ENCODE measurements around the gene TAS2R30.

Gene TAS2R30, protein sequence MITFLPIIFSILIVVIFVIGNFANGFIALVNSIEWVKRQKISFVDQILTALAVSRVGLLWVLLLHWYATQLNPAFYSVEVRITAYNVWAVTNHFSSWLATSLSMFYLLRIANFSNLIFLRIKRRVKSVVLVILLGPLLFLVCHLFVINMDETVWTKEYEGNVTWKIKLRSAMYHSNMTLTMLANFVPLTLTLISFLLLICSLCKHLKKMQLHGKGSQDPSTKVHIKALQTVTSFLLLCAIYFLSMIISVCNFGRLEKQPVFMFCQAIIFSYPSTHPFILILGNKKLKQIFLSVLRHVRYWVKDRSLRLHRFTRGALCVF

DNA sequence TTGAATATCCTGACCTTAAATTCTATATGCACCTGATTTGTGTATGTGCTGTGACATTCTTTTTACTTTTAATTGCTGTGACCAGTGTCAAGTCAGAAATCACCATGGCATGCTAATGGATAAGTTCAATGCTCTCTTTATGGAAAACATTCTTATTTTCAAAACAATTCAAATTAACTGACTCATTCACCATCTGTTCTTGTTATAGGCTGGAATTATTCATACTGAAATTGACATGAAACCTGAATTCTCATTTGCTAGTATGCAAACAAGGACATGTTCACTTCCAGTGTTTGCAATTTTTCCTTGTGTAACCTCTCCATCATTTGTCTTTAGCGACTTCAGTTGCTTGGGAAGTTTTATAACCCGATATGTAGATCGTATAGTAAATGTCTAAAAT is at the start of gene TAS2R30:
TSS of gene TAS2R30 (minus strand) at position 340 of the 400 bp plus-strand sequence. CDS start 400 bp downstream, outside the sequence.
- no peak for DNase-seq

DNA sequence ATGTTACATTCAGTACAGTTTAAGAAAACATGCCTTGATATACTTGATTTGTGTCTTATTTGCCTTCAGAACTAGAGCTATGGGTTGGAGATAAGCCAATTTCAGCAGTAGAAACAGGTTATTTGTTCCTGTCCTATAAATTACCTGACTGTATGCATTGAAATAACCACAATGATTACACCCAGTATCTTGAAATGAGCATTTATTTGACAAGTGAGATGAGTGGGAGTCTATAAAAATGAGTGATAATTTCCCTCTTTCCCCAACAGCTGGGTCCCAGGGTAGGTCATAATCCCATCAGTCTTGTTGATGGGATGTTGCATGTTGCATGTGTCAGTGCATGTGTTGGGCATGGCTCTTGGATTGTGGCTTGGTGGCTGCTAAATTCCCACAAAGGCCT is 48.6 kb upstream of the TAS2R30 start:
- no peak for DNase-seq

DNA sequence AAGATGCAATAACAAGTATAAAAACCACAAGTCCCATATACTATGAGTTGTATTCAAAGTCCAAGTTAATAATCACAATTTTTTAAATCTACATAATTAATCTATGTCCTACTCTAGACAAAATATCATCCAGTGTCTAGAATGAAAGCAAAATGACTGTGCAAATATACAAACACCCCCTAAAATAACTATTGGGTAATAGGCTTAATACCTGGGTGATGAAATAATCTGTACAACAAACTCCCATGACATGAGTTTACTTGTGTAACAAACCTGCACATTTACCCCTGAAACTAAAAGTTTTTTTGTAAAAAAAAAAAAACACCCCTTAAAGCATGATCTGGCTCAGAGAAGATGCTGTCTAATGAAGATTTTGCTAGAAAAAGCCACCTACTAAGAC is 48.1 kb upstream of the TAS2R30 start:
- no peak for DNase-seq

DNA sequence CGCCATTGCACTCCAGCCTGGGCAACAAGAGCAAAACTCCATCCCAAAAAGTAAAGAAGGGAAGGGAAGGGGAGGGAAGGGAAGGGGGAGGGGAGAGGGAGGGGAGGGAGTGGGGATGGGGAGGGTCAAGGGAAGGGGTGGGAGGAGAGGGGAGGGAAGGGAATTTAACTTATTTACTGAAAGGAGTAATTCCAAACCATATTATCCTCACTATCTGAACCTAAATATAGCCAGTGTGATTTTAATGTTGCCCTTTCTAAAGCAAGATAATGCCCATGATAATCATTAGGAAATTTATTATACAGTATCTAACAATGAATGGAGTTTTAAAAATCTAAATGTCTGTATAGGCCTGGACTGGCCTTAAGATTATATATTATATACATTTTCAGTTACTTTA is 43.8 kb upstream of the TAS2R30 start:
- DNase-seq, result no peak

DNA sequence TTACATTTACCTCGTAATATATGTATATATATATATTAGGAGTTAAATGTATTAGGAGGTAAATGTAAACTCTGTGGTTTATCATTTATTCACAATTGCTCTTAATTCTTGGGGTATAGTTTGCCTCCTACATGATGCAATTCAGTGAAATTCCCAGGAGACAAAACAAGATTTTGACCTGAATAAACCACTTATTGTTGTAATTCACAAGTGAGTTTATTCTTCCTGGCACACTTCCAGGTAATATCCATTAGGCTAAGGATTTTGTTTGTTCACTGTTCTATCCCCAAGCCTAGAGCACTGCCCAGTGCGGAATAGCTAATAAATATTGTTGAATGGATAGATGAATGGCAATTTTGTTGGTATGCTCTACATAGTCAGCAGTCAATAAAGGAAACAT is 39.6 kb upstream of the TAS2R30 start:
- DNase-seq, result no peak

DNA sequence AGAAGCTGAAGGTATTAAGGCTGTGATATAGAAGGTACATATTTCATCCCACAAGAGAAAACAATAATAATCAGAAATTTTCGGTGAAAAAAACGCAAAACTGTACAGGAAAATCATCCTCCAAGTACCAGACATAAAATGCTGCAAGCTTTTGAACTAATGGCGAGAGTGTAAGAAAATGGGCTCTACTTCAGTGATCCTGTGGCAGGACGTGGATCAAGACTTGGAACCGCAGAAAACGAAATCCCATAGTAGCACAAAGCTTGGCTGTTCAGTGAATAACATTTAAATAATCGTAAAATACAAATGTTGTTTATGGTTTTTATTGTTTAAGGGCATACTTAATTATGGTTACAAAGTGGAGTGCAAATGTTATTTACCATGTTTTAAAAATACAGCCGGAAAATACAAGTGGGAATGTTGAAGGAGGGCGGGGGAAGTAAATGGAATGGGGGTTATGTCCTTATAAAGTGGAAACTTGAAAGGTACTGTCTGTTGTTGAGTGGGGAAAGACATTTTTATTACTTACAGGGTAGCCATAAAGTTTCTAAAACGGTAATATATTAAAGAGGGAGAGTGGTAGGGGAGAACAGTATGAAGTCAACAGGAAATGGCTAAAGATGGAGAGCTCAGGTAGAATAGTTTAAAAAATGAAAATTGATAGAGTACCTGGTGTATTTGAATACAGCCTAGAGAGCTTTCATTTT is 37.7 kb upstream of the TAS2R30 start:
- no peak for DNase-seq

DNA sequence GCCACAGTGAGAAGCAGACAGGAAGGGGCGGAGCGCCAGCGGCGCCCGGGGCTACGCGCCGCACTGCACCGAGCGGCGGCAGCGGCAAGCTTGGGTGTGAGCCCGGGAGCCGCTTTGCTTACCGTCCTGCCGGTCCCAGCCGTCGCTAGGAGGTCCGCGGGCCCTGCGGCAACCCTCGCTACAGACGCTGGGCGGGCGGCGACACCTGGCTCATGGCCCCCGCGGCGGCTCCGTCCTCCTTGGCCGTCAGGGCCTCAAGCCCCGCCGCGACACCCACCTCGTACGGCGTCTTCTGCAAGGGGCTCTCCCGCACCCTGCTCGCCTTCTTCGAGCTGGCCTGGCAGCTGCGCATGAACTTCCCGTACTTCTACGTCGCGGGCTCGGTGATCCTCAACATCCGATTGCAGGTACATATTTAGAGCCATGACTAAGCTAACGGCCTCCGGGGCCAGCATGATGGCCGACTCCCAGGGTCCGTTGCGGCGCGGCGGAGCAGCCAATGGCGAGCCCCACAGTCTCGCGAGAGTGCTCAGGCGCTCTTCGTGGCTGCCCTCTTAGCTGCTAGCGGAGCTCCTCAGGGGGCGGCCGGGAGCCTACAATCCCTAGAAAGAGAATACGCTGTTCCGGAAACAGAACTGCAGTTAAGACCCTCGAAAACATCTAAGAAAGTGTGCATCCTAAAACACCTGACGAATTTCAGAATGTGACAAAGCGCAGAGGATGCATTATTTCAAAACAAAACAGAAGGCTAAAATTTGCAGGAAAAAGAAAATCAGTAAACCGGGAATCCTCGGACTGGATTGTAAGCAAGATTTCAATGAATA is 36.9 kb upstream of the TAS2R30 start, which contains the start of gene SMIM10L1:
TSS of gene SMIM10L1 (plus strand) at position 50 of the 824 bp plus-strand sequence. CDS start at position 213, 163 bp downstream.
- DNase-seq, result peak; percentile 96

DNA sequence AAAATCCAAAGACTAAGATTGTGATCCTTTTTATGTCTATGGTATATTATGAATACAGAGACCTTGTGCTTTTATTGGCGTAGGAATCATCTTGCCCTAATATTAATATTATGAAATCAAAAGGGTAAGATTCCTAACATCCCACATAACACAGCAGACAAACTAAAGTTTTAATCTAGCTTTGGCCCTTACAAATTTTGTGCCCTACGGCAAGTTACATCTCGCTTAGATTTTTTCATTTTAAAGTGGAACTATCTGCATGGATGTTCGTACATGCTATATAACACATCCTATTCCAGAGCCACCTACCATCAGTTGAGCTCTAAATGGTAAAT is 36.3 kb upstream of the TAS2R30 start:
- no peak for DNase-seq

DNA sequence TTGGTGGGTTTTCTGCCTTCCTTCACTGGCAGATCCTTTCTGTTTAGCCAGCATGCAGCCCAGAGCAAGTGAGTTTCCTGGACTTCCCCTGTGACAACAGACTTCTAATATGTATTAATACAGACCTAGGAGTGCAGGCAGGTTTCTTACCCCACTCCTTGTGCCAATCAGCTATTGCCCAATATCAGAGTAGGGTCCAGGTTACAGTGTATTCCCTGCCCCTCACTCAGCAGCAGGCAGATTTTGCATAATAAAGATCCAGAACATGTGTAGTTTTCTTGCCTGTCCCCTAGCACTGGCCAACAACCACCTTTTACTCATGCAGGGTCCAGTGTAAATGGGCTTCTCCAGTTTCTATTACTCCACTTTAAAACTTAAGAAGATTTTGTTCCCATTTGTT is 31.9 kb upstream of the TAS2R30 start:
- DNase-seq, result no peak

DNA sequence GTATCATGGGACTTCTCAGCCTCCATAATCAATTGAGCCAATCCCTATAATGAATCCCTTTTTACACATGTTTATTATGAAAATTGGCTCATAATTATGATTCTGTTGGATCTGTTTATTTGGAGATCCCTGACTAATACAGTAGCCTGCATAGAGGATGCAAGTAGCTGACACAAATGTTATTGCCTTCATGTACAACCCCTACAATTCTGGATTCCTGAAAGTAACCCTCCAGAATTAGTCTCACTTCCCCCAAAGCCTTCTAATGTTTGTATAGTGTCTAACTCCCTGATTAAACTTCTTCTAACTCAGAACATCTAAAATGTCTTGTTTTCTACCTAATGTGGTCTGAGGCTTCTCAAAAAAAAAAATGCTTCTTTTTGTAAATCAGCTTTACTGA is 29.9 kb upstream of the TAS2R30 start:
- no peak for DNase-seq

DNA sequence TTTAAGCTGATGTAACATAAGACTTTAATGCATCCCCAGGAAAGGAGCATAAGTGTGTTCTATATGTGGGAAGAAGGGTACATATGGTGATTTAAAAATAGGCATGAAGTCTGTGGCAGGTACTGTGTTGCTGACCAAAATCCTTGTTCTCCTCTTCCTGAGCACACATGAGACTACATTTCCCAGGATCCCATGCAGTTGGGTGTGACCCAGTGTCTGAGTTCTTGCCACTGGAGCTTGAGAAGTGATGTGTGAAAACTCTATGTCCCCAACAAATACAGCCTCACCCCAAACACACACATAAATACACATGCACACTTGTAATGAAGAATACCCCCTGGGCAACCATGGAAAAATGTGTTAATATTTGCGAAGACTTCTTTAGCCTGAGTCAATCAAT is 28.1 kb upstream of the TAS2R30 start:
- DNase-seq, result no peak

DNA sequence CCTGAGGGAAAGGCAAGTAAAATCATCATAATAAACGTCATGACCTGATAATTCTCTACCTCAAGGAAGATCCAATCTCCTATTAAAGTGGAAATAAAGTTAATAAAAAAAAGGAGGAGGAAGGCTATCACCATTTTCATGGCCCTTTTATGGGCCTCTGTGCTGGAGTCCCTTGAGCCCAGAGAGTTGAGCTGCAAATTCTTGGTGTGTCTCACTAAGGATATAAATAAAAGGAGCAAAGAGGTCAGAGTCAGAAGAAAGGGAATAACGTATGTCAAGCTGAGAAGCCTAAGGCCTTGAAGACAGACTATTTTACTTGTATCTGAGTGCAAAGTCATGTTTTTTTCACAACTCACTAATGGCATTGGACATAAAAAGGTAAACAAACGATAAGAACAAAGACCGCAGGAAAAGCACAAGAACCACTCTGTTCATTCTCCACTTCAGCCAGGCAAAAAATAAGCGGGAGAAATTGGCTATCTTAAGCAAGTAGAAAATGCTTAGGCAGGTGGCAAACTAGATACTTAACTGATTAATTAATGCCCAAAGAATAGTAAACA is 24.5 kb upstream of the TAS2R30 start:
- DNase-seq, result no peak

DNA sequence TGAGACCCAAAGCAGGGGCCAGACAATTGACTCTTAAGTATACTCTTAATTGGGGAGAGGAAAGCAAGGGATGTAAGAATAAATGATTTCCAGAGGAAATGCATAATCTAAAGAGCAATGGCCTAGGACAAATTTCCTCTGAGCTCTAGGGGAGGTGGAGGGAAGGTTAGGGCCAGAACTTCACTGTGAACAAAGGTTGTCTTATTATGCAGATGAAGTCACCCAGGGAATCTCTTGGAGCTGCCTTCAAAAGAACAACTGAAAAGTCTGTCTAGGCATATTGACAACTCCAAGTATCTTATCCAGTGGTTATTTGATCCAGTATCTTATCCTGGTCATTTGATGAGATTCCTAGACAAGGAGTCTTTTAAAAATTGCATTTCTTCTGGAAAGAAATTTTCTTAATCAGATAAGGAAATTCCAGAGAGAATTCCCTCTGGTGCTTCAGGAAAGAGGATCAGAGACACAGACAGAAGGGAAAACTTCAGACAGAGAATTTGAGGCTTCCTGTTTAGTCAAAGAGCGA is 20.0 kb upstream of the TAS2R30 start:
- DNase-seq, result no peak

DNA sequence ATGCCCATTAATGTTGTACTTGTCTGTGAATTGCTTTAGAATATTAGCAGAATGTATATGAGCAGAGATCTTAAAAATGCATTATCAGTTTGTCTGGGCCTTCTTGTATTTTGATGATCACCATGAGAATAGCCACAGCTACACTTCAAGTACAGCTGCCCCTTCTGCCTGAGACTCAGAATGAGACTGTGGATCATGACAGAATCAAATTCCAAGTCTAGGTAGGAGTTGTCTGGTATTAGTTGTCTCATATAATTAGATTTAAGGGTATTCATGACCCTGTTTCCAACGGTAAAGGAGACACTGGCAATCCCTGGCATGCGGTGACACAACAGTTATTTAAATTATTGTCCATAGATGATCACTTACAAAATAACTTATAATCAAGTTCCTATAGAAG is 18.3 kb upstream of the TAS2R30 start:
- no peak for DNase-seq

DNA sequence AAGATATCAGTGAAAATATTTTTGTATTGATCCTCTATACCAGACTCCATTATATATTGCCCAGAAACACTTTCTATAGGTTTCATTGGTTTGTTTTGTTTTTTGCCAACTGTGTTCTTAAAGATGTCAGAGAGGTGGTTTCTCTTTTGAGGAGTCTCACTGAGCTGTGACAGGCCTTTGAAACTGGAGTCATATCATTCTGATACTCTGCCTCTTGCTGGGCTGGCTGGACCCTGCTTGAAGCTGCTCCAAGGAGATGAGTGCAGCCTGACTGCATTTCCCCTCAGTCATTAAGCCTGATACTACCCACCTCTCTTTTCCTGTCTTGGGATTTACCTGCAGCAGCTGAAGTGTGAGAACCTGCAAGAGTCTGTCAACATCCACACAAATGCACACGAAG is 16.4 kb upstream of the TAS2R30 start:
- no peak for DNase-seq

DNA sequence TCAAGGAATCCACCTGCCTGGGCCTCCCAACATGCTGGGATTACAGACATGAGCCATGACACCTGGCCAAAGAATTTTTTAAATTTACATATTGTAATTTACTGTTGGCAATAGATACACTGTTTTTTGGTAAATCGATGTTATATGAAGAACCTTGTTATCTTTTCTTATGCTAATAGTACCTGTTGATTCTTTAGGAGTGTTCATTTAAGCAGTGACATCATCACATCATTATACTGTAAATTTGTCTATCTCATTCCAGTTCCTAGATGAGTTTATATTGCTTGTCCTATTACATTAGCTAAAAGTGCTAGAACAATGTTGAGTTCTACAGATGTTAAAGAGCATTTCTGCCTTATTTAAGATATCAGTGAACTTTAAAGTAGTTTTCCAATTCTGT is 13.0 kb upstream of the TAS2R30 start:
- no peak for DNase-seq

DNA sequence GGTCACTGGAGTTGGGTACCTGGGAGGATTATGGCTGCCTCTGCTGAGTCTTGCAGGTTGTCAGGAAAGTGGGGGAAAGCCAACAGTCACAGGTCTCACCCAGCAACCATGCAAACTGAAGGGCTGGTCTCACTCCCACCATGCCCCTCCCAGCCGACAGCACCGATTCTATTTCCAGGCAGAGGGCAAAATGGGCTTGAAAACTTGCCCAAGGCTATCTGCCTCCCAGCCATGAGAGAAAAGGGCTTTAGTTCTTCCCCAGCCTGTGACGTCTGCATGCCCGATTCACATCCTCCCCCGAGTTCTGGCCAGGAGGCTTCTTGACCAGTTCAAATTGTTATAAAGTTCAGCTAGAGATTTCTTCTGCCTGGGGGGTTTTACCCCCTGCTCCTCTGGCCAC is 9.9 kb upstream of the TAS2R30 start:
- no peak for DNase-seq

DNA sequence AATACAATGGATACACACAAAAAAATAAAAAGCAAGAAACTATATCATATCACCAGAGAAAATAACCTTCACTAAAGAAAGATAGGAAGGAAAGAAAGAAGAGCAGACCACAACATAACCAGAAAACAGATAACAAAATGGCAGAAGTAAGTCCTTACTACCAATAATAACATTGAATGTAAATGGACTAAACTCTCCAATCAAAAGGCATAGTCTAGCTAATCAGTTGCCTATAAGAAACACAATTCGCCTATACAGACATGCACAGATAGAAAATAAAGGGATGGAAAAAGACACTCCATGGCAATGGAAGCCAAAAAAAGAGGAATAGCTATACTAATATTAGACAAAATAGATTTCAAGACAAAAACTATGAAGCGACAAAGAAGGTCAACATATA is 8.9 kb upstream of the TAS2R30 start:
- DNase-seq, result no peak

DNA sequence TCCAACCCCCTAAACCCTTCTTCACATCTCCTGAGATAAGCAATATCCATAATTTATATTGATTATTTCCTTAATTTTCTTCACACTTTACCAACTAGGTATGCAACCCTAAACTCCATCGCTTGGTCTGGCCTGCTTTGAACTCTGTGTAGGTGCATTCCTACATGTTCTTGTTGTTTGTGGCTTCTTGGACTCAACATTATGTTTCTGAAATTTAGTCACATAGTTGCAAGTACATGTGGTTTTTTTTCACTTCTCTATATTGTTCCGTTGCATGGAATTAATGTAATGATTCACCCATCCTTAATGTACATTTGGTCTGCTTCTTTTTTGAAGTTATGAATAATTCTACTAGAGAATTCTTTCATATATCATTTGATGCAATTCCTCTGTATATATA is 1.6 kb upstream of the TAS2R30 start:
- no peak for DNase-seq

DNA sequence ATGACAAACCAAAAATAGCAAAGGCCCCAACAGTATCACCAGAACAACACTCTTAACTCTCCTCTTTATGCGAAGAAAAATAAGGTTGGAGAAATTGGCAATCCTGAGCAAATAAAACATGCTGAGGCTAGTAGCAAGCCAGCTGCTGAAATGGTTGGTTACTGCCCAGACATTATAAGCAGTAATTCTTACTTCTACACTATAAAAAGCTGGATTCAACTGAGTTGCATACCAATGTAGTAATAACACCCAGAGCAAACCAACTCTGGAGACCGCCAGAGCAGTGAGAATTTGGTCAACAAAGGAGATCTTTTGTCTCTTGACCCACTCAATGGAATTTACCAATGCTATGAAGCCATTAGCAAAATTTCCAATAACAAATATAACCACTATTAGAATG is 628 bp downstream of the TAS2R30 start:
- no peak for DNase-seq

DNA sequence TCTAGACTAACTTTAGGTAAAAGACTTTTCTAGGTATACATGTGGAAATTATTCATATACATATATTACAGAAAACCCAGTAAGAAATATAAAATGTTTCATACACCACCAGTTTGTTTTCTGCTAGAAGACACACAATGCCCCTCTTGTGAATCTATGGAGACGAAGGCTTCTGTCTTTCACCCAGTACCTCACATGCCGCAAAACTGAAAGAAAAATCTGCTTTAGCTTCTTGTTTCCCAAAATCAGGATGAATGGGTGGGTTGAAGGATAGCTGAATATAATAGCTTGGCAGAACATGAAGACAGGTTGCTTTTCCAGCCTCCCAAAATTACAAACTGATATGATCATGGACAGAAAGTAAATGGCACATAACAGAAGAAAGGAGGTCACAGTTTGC is 1.3 kb downstream of the TAS2R30 start:
- no peak for DNase-seq

DNA sequence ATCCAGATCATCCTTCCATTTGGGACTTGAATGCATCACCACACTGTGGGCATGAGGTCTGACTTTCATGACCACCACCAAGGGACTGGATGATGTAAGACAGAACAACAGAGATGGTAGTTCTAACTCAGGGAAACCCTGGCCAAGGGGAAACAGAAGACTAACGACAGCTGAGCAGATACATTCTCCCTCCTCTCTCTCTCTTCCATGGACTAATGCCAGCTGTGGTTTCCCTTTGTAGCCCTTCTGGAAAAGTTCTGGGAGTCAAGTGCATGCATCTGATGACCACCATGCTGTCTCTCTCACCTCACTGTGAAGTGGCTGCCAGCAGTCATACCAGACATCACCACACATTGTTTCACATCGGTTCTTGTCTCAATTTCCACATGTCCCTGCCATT is 3.4 kb downstream of the TAS2R30 start:
- no peak for DNase-seq

DNA sequence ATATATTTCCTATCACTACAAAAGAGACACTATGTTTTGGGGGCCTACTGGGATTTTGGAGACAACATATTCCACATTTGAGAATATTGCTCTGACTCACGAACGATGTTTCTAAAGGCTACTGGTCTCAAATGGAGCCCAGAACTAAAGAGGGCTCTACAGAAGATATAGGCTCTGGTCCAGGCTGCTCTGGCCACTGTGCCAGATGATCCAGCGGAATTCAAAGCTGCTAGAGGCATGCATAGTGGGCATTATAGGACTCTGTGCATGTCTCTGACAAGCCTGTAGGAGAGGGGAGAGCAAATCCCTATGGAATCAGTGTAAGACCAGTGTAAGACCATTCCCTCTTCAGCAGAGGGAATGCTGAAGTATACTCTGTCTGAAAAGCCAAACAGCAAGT is 4.1 kb downstream of the TAS2R30 start:
- DNase-seq, result no peak

Measured in femur (tissue), 1 donor.